ENCODE results near the gene TMEM187. TPM values are rescaled to one million over a fixed set of nuclear protein-coding genes. Genes with fewer than 3 reads are reported as not detected.

TMEM187 gene
- total and polyA plus RNA-seq, 12 donors, result 3.4 to 13.2 (median 7.5) TPM

GRCh38 chrX:154024271-154024670, 51.7 kb downstream of the TMEM187 start:
- ATAC-seq, result no peak
- Histone ChIP-seq H3K4me3 (no peak overlapping the region), H3K4me1 (peaks cover 0 to 32% (median 3%) of the 10 kb centered on the region in 9 donors), H3K27me3 (peaks cover 0 to 76% (median 0%) of the 10 kb centered on the region in 7 donors), H3K9me3 (no peaks in the 10 kb centered on the region), H3K27ac (no peak overlapping the region), H3K36me3 (peaks cover 0 to 31% (median 0%) of the 10 kb centered on the region in 9 donors)
- TF ChIP-seq CTCF (IDR thresholded peaks at IDR 0.05), result no peak
- intact Hi-C loops (cut with DNase I), result loop anchor here in 1 of 10 donors (10.0 kb wide), 1 partner anchor 71 kb away; the partner anchor contains the start of gene MECP2
- no peak for DNase-seq
- WGBS, 2 donors, result 94 to 96% methylated on average over 15 of the region's 15 CpGs

- Histone ChIP-seq H3K4me1 (peaks cover 0 to 30% (median 3%) of the 10 kb centered on the region in 9 donors), H3K9me3 (no peaks in the 10 kb centered on the region), H3K36me3 (peaks cover 0 to 40% (median 0%) of the 10 kb centered on the region in 9 donors), H3K27me3 (peaks cover 0 to 74% (median 0%) of the 10 kb centered on the region in 7 donors), H3K4me3 (no peak overlapping the region), H3K27ac (no peak overlapping the region)
- TF ChIP-seq CTCF (IDR thresholded peaks at IDR 0.05), result no peak
- intact Hi-C loops (cut with DNase I), result loop anchor here in 1 of 10 donors (10.0 kb wide), 1 partner anchor 70 kb away; the partner anchor contains the start of gene MECP2
- 55 to 61% methylated on average over 6 to 8 of the region's 8 CpGs for WGBS, 2 donors
- peak in 2 of 8 donors; percentile 11 to 25 for ATAC-seq
- no peak for DNase-seq
Measured at GRCh38 chrX:154025230-154025629, 52.7 kb downstream of the TMEM187 start.

DNA sequence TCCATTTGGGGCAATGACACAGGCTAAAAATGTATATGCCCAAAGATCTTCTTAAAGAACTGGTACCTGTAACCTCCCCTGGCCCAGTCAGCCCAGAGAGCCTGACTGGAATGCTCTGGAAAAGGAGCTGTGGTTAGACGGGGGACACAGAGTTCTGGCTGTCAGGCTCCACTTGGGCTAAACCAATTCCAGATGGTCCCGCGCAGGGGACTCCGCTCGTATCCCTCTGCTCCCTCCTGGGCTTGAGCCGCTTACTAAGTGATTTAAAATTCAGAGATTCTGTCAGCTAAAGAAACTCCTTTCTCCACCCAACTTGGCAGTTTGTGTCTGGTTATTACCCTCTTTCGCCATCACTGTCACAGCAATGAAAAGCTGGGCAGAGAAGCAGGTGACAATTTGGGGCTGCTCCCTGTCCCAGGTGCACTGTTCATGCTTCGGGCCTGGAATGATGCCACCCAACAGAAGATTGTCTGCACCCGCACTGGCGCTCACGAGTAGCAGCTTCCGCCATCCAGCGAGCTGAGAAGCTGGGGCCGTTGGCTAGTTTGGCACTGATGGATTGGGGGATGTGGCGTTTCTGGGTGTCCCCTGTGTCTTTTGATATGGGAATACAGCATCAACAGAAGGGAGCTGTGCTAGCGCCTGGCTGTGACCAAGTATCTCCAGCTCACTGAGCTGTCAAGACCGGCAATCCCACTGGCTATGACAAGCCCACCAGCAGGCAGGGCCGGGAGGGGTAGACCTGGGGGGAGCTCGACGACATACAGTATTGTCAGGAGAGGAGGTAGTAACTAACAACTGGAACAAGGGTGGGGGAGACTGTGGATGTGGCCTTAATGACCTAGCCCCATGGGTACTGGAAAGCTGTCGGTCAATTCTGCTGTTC, 53.8 kb downstream of the TMEM187 start:
- H3K36me3 ChIP-seq, result peaks cover 0 to 50% (median 0%) of the 10 kb centered on the region in 9 donors
- no peak for ATAC-seq
- 80 to 83% methylated on average over 21 of the region's 21 CpGs for WGBS, 2 donors
- no peak overlapping the region for H3K27ac ChIP-seq
- TF ChIP-seq CTCF (IDR thresholded peaks at IDR 0.05), result no peak
- H3K9me3 ChIP-seq, result no peaks in the 10 kb centered on the region
- intact Hi-C loops (cut with DNase I), result loop anchor here in 1 of 10 donors (10.0 kb wide), 1 partner anchor 68 kb away; the partner anchor contains the start of gene MECP2
- H3K27me3 ChIP-seq, result peaks cover 0 to 69% (median 0%) of the 10 kb centered on the region in 7 donors
- peaks cover 0 to 19% (median 0%) of the 10 kb centered on the region in 9 donors for H3K4me1 ChIP-seq
- DNase-seq, result no peak
- no peak overlapping the region for H3K4me3 ChIP-seq

GRCh38 chrX:154027022-154027402, 54.5 kb downstream of the TMEM187 start:
- intact Hi-C loops (cut with DNase I), result loop anchor here in 1 of 10 donors (10.0 kb wide), 1 partner anchor 68 kb away; the partner anchor contains the start of gene MECP2
- 73 to 74% methylated on average over 6 of the region's 6 CpGs for WGBS, 2 donors
- TF ChIP-seq CTCF (IDR thresholded peaks at IDR 0.05), result no peak
- Histone ChIP-seq H3K4me3 (no peak overlapping the region), H3K27me3 (peaks cover 0 to 72% (median 0%) of the 10 kb centered on the region in 7 donors), H3K27ac (no peak overlapping the region), H3K9me3 (no peaks in the 10 kb centered on the region), H3K36me3 (peaks cover 0 to 57% (median 0%) of the 10 kb centered on the region in 9 donors), H3K4me1 (peaks cover 0 to 18% (median 0%) of the 10 kb centered on the region in 9 donors)
- no peak for ATAC-seq
- DNase-seq, result no peak
